Endometrial microvascular endothelial cells (primary cell): Measurements from ENCODE around the gene ANXA2. TPM values are rescaled to one million over a fixed set of nuclear protein-coding genes. Genes with fewer than 3 reads are reported as not detected.
"Not testable (repeated sequence)": the region's sequence is repeated elsewhere in the genome, so short reads cannot be mapped to it uniquely, and the experiment has no call there.

Source experiments
- in situ Hi-C: cut with HindIII; loops from 2 replicates; pipeline ENCODE4 v1.10.0; 2017; ENCODE audit warnings: low sequenced_read_pairs, low pct_unique_long_range_greater_than_20kb; ENCODE audit errors: inconsistent ontology term
- total RNA-seq: library from RNA; depleted of rRNA; stranded (reverse); fragments of >200 nt; gene quantifications from one replicate; pipeline ENCODE4 v1.2.3, GENCODE V29; 2015; ENCODE audit errors: inconsistent ontology term

ANXA2 gene
- total RNA-seq, 1 donor from 2014 or later, result 5,865 TPM

DNA sequence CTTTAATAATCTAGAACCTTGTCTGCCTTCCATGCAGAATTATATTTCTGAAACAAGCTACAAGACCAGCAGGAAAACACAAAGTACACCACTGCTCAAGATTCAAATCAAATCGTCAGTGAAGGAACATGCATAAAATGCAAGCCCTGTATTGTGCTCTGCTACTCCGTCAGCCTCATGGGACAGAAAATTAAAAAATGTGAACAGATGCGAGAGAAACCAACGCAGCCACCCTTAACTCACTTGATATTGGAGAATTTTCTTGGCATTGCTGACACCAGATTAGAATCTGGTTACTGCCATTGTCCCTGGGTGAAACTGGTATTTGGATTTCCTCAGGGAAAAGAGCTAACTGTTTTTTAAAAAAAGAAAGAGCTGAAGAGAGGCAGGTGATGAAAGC is 23.6 kb downstream of the ANXA2 start:
- in situ Hi-C loops, result no loop called here

- in situ Hi-C loops, result no loop called here
Measured at GRCh38 chr15:60373745-60374144, 24.0 kb downstream of the ANXA2 start.

DNA sequence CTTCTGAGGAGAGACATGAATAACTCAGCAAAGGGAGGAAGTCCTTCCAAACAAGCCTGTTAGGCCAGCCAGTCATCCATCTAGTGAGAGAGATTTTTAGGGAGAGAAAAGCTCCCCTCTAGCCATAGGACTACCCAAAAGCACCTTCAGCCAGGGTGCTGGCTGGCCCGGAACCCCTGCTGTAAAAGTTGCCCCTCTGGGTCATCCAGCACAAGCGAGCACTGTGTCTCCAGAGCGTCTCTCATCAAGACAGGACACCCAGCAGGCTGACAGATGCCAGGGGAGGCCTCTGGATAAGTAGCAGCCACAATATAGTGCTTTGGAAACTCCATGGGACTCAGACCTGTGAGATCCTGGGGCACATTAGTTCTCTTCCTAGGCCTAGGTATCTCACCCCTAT is 24.5 kb downstream of the ANXA2 start:
- in situ Hi-C loops, result no loop called here

- in situ Hi-C loops, result no loop called here
Measured at GRCh38 chr15:60372756-60373155, 25.0 kb downstream of the ANXA2 start.

GRCh38 chr15:60372227-60372626 is 25.6 kb downstream of the ANXA2 start:
- in situ Hi-C loops, result no loop called here

DNA sequence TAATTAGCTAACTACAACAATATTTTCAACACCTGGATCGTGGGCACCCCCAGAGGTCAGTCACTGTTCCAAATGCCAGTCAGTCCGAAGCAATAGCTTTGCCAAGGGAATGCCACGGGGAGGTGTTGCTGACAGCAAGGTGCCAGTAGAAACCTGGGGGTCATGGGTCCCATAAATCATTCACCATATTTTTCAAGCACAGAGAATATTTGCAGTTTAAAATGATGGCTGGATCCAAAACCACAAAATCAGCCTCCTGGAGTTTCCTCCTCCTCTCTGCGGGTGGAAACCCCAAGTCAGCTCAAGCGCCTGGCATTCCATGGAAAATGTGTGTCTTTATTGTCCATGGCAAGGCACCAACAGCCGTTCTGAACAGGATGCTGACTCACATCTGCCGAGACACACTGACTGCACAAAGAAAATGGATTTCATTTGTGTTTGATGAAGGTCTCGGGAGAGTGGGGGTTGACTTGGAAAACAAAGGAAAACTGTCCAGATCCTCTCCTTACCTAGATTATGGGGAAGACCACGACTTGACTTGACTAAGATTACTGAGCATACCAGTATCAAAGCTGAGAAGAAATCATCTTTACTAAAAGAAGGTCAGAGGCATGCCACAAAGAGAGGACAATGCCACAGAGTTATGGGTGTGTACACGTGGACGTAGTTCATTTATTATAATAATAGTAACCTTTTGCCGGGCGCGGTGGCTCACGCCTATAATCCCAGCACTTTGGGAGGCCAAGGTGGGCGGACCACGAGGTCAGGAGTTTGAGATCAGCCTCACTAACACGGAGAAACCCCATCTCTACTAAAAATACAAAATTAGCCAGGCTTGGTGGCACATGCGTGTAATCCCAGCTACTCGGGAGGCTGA is 26.4 kb downstream of the ANXA2 start:
- in situ Hi-C loops, result no loop called here

GRCh38 chr15:60370869-60371136 is 27.0 kb downstream of the ANXA2 start:
- in situ Hi-C loops, result no loop called here

- in situ Hi-C loops, result no loop called here
Measured at GRCh38 chr15:60370105-60370868, 27.5 kb downstream of the ANXA2 start.

DNA sequence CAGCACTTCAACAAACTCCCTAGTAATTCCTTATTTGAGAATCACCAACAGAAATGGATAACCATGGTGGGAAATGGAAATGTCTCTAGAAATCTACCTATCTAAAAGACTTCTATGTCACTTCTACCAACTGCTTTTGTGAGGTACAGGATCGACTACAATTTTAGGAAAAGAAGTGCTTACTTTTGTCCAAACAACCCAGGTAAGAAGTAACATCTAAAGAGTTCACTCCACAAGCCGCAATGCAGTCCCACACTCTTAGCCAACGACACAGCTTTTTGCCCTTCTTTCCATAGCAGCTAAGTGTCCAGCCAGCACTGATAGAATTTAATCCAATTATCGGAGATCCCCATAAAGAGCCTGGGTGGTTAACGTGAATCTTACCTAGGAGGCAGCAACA is 28.1 kb downstream of the ANXA2 start:
- in situ Hi-C loops, result no loop called here

GRCh38 chr15:60364612-60364924 is 33.2 kb downstream of the ANXA2 start:
- in situ Hi-C loops, result no loop called here

GRCh38 chr15:60363903-60364611 is 33.7 kb downstream of the ANXA2 start:
- in situ Hi-C loops, result no loop called here

- in situ Hi-C loops, result no loop called here
Measured at GRCh38 chr15:60363087-60363549, 34.7 kb downstream of the ANXA2 start.

DNA sequence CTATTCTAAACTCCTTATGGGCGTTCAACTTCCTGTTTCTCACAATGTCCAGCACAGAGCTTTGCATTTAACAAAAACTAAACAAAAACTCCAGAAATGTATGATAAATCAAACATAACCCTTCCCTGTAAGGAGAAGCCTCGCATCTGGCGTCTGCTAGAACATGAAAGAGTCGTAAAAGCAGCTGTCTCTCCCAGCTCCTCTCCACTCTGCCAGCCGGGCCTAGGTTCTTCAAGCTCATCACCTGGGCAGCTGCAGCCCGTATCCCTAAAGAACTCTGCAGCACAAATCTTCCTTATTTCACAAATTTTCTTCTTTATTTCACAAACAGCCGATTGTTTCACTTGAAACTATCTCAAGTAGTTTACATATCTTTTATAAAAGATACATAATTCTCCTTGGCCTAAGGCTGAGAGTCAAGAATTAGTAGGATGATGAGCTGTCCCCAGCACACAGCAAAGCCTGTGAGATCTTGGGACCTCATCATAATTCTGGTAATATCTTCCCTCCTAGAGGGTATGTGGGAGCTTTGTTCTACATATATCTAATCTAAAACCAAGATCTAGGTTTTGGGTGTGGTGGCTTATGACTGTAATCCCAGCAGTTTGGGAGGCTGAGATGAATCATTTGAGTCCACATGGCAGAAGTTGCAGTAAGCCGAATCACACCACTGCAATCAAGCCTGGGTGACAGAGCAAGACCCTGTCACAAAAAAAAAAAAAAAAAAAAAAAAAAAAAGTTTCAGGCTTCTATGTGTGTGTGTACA is 35.3 kb downstream of the ANXA2 start:
- in situ Hi-C loops, result no loop called here

DNA sequence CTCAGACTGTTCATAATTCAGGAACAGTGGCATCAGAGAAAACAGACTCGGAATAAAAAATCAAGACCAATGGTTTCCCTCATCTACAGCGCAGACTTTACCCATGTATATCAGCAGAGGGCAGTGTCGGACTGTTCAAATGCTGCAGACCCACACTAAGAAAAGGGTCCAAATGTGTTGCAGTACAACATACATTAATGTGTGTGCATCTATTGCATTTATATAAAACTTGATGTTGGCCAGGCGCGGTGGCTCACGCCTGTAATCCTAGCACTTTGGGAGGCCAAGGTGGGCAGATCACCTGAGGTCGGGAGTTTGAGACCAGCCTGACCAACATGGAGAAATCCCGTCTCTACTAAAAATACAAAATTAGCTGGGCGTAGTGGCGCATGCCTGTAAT is 38.0 kb downstream of the ANXA2 start:
- in situ Hi-C loops, result not testable (repeated sequence)

- in situ Hi-C loops, result no loop called here
Measured at GRCh38 chr15:60358935-60359682, 38.7 kb downstream of the ANXA2 start.

DNA sequence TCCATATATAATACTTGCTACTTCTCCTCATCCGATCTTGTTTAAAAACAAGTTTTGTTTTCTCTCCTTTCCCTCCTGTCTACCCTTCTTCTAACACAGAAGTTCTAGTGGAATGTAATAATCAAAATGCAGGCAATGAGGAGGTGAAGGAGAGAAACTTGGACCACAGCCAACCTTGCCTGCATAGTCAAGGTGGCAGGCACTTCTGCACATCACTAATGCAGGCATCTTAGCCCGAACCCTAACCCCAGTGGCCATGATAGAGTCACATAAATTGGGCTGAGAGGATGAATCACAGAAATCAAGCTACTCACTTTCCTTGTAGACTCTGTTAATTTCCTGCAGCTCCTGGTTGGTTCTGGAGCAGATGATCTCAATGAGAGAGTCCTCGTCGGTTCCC is 41.0 kb downstream of the ANXA2 start:
- in situ Hi-C loops, result no loop called here

- in situ Hi-C loops, result no loop called here
Measured at GRCh38 chr15:60355148-60355857, 42.5 kb downstream of the ANXA2 start.
